HG03196 (cell line): Measurements from ENCODE around the gene TENT5C.

Experiments used
- ATAC-seq: cut with Tn5 transposase; IDR thresholded peaks from one replicate; pipeline ENCODE4 v1.9.1; 2021; ENCODE audit not compliant: unreplicated experiment

The TENT5C gene

DNA sequence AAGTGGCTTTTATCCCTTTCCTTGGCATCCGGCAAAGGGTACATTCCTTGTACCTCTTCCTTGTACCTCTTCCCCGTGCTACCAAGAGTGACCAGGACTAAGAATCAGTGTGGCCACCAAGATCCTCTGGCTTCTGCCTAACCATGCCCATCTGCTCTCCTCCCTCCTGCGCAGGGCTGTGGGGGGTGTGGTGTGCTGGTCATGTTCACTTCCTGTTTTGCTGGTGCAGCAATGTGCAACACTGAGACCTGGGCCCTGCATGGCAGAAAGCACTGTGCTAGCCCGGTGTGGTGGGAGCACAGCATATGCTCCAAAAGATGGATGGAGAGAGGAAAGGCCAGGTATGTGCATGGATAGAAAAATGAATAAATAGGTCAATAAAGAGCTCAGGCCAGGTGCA lies 33.3 kb upstream of the TENT5C start:
- ATAC-seq = no peak

DNA sequence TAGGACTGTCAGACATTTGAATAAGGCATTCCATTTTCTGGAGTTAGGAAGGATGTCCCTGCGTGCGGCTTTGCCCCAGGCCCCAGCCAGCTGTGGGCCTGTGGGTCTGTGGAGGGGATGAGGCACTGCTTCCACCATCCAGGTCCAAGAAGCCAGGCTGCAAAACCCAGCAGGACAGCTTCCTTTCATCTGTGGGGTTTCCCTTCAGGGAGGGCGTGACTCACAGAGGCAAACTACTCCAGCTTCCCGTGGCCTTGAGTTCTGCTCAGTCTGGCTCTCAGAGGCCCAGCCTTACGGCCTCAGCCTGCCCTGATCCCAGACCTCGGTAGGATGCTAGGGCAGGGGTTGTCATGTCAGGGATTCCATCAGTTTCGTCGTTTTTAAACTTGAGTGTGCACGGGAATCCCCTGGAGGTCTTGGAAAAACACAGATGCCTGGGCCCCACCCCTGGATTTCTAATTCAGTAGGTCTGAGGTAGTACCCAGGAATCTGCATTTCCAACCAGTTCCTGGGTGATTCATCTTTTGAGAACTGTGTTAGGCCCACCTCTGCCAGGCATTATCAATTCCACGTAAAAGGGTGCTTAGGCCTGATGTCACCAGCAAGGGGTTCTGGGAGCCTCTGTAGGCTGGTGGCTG lies 32.3 kb upstream of the TENT5C start:
- no peak for ATAC-seq

DNA sequence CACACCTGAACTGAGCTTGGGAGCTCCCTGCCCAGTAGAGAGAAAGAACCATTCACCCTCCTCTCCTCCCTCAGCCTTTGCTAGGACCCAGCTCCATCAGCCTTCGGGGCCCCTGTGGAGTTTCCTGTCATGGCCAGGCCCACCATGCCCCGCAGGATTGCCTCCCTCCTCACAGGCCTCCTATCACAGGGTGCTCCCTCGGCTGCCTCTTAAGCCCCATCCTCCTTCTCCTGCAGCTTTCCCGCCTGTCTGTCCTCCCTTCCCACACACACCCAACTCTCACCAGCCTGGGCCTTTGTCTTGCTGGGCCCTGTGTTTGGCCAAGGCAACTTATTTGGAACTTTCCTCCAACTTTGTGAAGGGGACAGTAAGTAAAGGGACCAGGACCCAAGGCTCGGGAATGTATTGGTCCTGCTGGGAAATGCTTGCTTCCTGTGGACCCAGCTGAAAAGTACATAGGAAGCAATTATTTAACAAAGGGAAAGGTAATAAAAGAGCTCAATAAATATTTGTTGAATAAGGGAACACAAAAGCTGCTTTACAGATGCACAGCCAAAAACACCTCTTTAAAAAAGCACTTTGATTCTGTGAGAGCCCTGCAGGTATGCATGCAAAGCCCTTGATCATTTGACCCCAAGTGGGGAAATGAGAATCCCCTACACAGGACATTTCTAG lies 31.6 kb upstream of the TENT5C start:
- ATAC-seq = no peak

- no peak for ATAC-seq
These were observed 30.1 kb upstream of the TENT5C start for GRCh38 chr1:117575586-117576225.

GRCh38 chr1:117576236-117576635 lies 29.6 kb upstream of the TENT5C start:
- no peak for ATAC-seq

DNA sequence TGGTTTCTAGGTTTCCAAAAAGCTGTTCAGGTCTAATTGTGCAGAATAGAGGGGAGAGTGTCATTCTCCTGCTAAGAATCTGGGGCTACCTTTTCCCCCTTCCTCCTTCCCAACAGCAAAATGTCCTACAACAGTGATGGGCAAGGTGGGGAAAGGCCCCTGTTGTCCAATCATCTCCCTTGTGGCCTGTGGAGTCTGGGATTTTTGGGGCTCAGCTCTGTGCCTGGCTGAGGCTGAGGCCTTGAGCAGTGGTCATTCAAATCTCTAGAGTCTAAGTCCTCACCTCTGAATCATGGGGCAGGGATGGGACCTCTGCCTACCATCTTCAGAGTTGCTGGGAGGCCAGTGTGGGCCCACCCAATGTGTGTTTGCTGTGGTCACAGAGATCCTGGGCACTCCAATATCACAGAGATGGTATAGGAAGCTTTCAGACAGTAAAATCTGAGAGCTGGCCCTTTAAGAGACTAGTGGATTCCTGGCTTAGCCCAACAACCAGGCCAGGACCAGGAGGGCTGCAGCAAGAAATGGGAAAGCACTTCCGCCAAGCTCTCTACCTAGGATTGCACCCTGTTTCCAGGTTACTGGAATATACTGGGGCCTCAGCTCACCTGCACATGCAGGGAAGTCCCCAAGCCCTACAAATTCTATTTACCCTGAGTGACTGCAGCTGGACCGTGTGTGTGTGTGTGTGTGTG lies 28.5 kb upstream of the TENT5C start:
- no peak for ATAC-seq

- no peak for ATAC-seq
These were observed 27.4 kb upstream of the TENT5C start for GRCh38 chr1:117578466-117578865.

- ATAC-seq = no peak
These were observed 26.5 kb upstream of the TENT5C start for GRCh38 chr1:117579221-117579906.

DNA sequence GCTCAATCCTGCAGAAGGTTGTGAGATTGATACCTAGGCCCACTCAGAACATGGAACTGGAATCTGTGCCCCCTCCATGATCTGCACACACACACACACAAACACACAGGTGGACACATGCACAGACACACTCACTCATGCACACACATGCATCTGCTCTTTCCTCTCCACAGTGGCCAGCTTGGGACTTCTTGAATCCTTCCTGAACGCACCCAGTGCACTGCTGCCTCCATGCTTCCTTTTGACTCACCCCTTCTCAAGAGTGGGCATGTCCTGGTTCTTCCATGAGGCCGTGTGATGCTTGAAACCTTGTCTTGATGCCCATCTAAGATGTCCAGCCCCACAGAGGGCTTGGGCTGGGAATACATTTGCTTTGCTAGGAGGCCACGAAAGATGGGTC lies 25.4 kb upstream of the TENT5C start:
- ATAC-seq = no peak

- ATAC-seq = no peak
These were observed 25.0 kb upstream of the TENT5C start for GRCh38 chr1:117580882-117581281.

- no peak for ATAC-seq
These were observed 24.4 kb upstream of the TENT5C start for GRCh38 chr1:117581391-117581943.

GRCh38 chr1:117582451-117582850 lies 23.4 kb upstream of the TENT5C start:
- ATAC-seq = no peak

GRCh38 chr1:117583247-117583646 lies 22.6 kb upstream of the TENT5C start:
- no peak for ATAC-seq

GRCh38 chr1:117584181-117584580 lies 21.7 kb upstream of the TENT5C start:
- no peak for ATAC-seq

- ATAC-seq = no peak
These were observed 20.8 kb upstream of the TENT5C start for GRCh38 chr1:117585086-117585485.

GRCh38 chr1:117586337-117586736 lies 19.5 kb upstream of the TENT5C start:
- ATAC-seq = no peak

GRCh38 chr1:117586747-117587498 lies 18.9 kb upstream of the TENT5C start:
- ATAC-seq = no peak

- ATAC-seq = no peak
These were observed 18.1 kb upstream of the TENT5C start for GRCh38 chr1:117587499-117588356.

- no peak for ATAC-seq
These were observed 16.3 kb upstream of the TENT5C start for GRCh38 chr1:117589544-117589943.
